B cell (primary cell): ENCODE measurements around the gene RASL11A. TPM values are rescaled to one million over a fixed set of nuclear protein-coding genes. Genes with fewer than 3 reads are reported as not detected.

ENCODE experiments used
- ATAC-seq: fragments of 200-7000 bp; cut with Tn5 transposase; one replicate; pipeline ENCODE4 v1.10.0; 2021; ENCODE audit warnings: low read depth, mild to moderate bottlenecking, moderate number of reproducible peaks, moderate library complexity
- CTCF ChIA-PET: fragments of 350-600 bp; sonication (Branson Sonifier 250); formaldehyde crosslinking; loops from one replicate; lab custom pipeline; 2021; ENCODE audit warnings: antibody characterized with exemption, inconsistent platforms; lab: Charles Lee
- POLR2A ChIA-PET: fragments of 350-600 bp; sonication (Branson Sonifier 250); formaldehyde crosslinking; loops from one replicate; lab custom pipeline; 2021; ENCODE audit warnings: antibody characterized with exemption; lab: Charles Lee
- DNase-seq: peaks from one replicate; pipeline ENCODE4 v3.0.0; 2013
- H2AFZ ChIP-seq: 2 replicates; pipeline ENCODE4 v1.6.1; 2012; ENCODE audit warnings: mild to moderate bottlenecking, low read depth, low read length; ENCODE audit not compliant: insufficient read depth, poor library complexity, severe bottlenecking
- H3K27ac ChIP-seq, 2 donors: 1 replicate in 1 of 2; 2 replicates in 1 of 2; pipeline ENCODE4 v1.5.1; 2012 to 2013; ENCODE audit warnings: low read length in 2 of 2, mild to moderate bottlenecking in 2 of 2, moderate library complexity in 1 of 2
- H3K27me3 ChIP-seq, 4 experiments: fragments of 200-600 bp in 1 of 4; sonication (generic) in 1 of 4; replicated peaks in 1 of 4; 1 replicate in 2 of 4; 2 replicates in 2 of 4; pipeline versions ENCODE4 v1.6.1 to v1.7.0; 2013 to 2016; ENCODE audit warnings: low read length in 3 of 4, mild to moderate bottlenecking in 2 of 4, mixed read lengths in 1 of 4, moderate library complexity in 1 of 4; ENCODE audit not compliant: insufficient read depth in 4 of 4, control insufficient read depth in 3 of 4; ENCODE audit errors: control extremely low read depth in 1 of 4
- H3K36me3 ChIP-seq, 2 experiments: replicated peaks in 1 of 2; 1 replicate in 1 of 2; 2 replicates in 1 of 2; pipeline versions ENCODE4 v1.6.1 to v1.7.1; 2013; ENCODE audit warnings: low read length in 1 of 2; ENCODE audit not compliant: insufficient read depth in 2 of 2, control insufficient read depth in 1 of 2; ENCODE audit errors: control extremely low read depth in 1 of 2, extremely low read depth in 1 of 2
- H3K4me1 ChIP-seq, 2 donors: fragments of 200-600 bp in 1 of 2; sonication (generic) in 1 of 2; 1 replicate in 1 of 2; 2 replicates in 1 of 2; pipeline versions ENCODE4 v1.5.1 to v1.6.1; 2013 to 2017; ENCODE audit warnings: low read length in 2 of 2; ENCODE audit not compliant: control insufficient read depth in 2 of 2, insufficient read depth in 2 of 2
- H3K4me2 ChIP-seq: replicated peaks from 2 replicates; pipeline ENCODE3; 2012; ENCODE audit warnings: mild to moderate bottlenecking, low read depth, low read length; ENCODE audit not compliant: poor library complexity, severe bottlenecking
- H3K4me3 ChIP-seq, 5 experiments: fragments of 200-600 bp in 1 of 5; sonication (generic) in 1 of 5; 1 replicate in 3 of 5; 2 replicates in 2 of 5; pipeline versions ENCODE4 v1.5.1 to v1.7.0; 2011 to 2016; ENCODE audit warnings: low read length in 4 of 5, mild to moderate bottlenecking in 4 of 5, low read depth in 2 of 5, control low read depth in 1 of 5, moderate library complexity in 1 of 5; ENCODE audit not compliant: insufficient read depth in 1 of 5; ENCODE audit errors: control extremely low read depth in 1 of 5, extremely low read depth in 1 of 5
- H3K79me2 ChIP-seq: fragments of 200-600 bp; sonication (generic); one replicate; pipeline ENCODE4 v1.6.0; 2016; ENCODE audit warnings: low read length; ENCODE audit not compliant: control insufficient read depth, insufficient read depth
- H3K9ac ChIP-seq: fragments of 200-600 bp; sonication (generic); 2 replicates; pipeline ENCODE4 v1.6.1; 2017; ENCODE audit warnings: mild to moderate bottlenecking, low read length, moderate library complexity
- H3K9me3 ChIP-seq, 3 donors: one replicate each; pipeline versions ENCODE4 v1.6.1 to v1.7.1; 2013; ENCODE audit warnings: low read length in 2 of 3; ENCODE audit not compliant: control insufficient read depth in 2 of 3, insufficient read depth in 1 of 3; ENCODE audit errors: control extremely low read depth in 1 of 3
- H4K20me1 ChIP-seq: 2 replicates; pipeline ENCODE4 v1.6.0; 2012; ENCODE audit warnings: mild to moderate bottlenecking, low read length; ENCODE audit not compliant: insufficient read depth, control insufficient read depth, poor library complexity, severe bottlenecking
- H3K27ac Mint-ChIP-seq: one replicate; pipeline ENCODE4 v1.8.0; 2021; ENCODE audit warnings: mixed read lengths
- H3K27me3 Mint-ChIP-seq: one replicate; pipeline ENCODE4 v1.8.0; 2021; ENCODE audit warnings: mixed read lengths
- H3K4me1 Mint-ChIP-seq: one replicate; pipeline ENCODE4 v1.8.0; 2021; ENCODE audit warnings: mixed read lengths
- H3K4me3 Mint-ChIP-seq: one replicate; pipeline ENCODE4 v1.8.0; 2021; ENCODE audit warnings: mixed read lengths
- H3K9me3 Mint-ChIP-seq: one replicate; pipeline ENCODE4 v1.8.0; 2022; ENCODE audit warnings: mixed read lengths; ENCODE audit not compliant: insufficient read depth
- EZH2 ChIP-seq: IDR thresholded peaks from 2 replicates; pipeline ENCODE4 v1.6.1; 2012; ENCODE audit warnings: borderline replicate concordance, low read depth, mild to moderate bottlenecking, moderate library complexity, low read length; ENCODE audit not compliant: insufficient read depth, poor library complexity, severe bottlenecking
- WGBS: methylation state at CpG from one replicate; pipeline ENCODE4 v1.1.5; 2013; ENCODE audit warnings: missing lambda C conversion rate; ENCODE audit not compliant: insufficient coverage; 5-methylcytosine and 5-hydroxymethylcytosine counted together
- intact Hi-C: fragments of 100-400 bp; cut with micrococcal nuclease; formaldehyde crosslinking; loops from one replicate; pipeline ENCODE4 v1.10.0; 2022
- polyA plus RNA-seq: library from polyadenylated mRNA; depleted of rRNA; stranded (reverse); fragments of >200 nt; gene quantifications from 2 replicates; pipeline ENCODE4 v1.2.3, GENCODE V29; 2012
- total RNA-seq, 2 donors: library from RNA; stranded (reverse); fragments of 120-200 nt in 1 of 2; gene quantifications; 1 replicate in 1 of 2; 2 replicates in 1 of 2; pipeline versions ENCODE4 v1.2.3 to v1.2.4, GENCODE V29; 2013 to 2022
- TF ChIP-seq, protein P1 (sequence below): fragments of 200-600 bp; IDR thresholded peaks from one replicate; pipeline ENCODE4 v1.8.0; 2022; ENCODE audit warnings: antibody characterized with exemption, mild to moderate bottlenecking

The RASL11A gene
- total and polyA plus RNA-seq, 2 donors (not counting 1 experiment from before 2014, with no cell fraction given) = 0.89 to 4.8 TPM

GRCh38 chr13:27293076-27293691, 22.6 kb downstream of the RASL11A start:
- H3K4me3 Mint-ChIP-seq = peak overlapping the region; percentile 62
- H2AFZ ChIP-seq = peak overlapping the region; percentile 53
- H3K4me1 ChIP-seq = peaks cover 28 to 30% of the 10 kb centered on the region in 2 donors
- H3K36me3 ChIP-seq = no peaks in the 10 kb centered on the region
- peaks cover 0 to 4% (median 0%) of the 10 kb centered on the region in 3 donors for H3K9me3 ChIP-seq
- no peaks in the 10 kb centered on the region for H4K20me1 ChIP-seq
- TF ChIP-seq, protein P1, sequence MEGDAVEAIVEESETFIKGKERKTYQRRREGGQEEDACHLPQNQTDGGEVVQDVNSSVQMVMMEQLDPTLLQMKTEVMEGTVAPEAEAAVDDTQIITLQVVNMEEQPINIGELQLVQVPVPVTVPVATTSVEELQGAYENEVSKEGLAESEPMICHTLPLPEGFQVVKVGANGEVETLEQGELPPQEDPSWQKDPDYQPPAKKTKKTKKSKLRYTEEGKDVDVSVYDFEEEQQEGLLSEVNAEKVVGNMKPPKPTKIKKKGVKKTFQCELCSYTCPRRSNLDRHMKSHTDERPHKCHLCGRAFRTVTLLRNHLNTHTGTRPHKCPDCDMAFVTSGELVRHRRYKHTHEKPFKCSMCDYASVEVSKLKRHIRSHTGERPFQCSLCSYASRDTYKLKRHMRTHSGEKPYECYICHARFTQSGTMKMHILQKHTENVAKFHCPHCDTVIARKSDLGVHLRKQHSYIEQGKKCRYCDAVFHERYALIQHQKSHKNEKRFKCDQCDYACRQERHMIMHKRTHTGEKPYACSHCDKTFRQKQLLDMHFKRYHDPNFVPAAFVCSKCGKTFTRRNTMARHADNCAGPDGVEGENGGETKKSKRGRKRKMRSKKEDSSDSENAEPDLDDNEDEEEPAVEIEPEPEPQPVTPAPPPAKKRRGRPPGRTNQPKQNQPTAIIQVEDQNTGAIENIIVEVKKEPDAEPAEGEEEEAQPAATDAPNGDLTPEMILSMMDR = no peak
- no peak for TF ChIP-seq EZH2
- ATAC-seq (peak; percentile 39), DNase-seq (peak; percentile 21)
- H3K9me3 Mint-ChIP-seq = no peaks in the 10 kb centered on the region
- ChIA-PET POLR2A (no interaction called here), CTCF (interaction anchor here (0.9 to 2.2 kb wide), 3 partner anchors 21 to 65 kb away, joined by 3 to 5 read pairs (median 5); no protein-coding TSS in a partner anchor)
- H3K4me2 ChIP-seq = peak overlapping the region; percentile 56
- intact Hi-C loops = no loop called here
- H3K9ac ChIP-seq = peak overlapping the region; percentile 47
- peak overlapping the region; percentile 79 for H3K27ac Mint-ChIP-seq
- WGBS = 45% methylated on average over 4 of the region's 8 CpGs
- H3K4me3 ChIP-seq = peak overlapping the region in 2 of 5 experiments; percentile 4 to 16
- H3K4me1 Mint-ChIP-seq = peaks cover 29% of the 10 kb centered on the region
- H3K79me2 ChIP-seq = no peaks in the 10 kb centered on the region
- H3K27ac ChIP-seq = peak overlapping the region; percentile 51 to 65
- H3K27me3 ChIP-seq = peaks cover 0 to under 1% (median 0%) of the 10 kb centered on the region in 4 experiments
- no peaks in the 10 kb centered on the region for H3K27me3 Mint-ChIP-seq
